ENCODE data around the gene LRRN3. TPM values are rescaled to one million over a fixed set of nuclear protein-coding genes. Genes with fewer than 3 reads are reported as not detected.

Gene LRRN3
- total and polyA plus RNA-seq, 10 of the 15 experiments (the other 5 are each of a cell fraction or from before 2014, with no cell fraction given): 0.02 to 0.24 (median 0.11) TPM; not detected in 3

DNA sequence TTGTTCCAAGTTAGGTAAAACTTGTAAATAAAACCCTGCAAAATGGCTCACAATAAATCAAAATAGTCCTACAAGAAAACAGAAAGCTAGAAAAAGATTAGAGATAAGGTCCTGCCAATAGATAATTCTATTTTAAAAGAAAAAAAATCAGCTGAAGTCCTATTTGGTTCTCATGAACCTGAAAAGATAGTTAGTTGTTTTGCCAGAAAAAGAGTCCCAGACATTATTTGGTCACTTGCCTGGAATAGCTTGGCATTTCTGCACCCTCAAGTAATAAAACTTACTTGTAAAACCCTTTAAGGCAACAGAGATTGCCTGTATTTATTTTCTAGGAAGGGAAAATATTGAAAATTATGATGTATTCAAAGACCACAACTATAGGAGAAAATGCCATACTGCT lies 47.7 kb downstream of the LRRN3 start:
- Histone ChIP-seq H3K4me2 (ENCODE audit: control insufficient read depth, insufficient read depth) (no peak overlapping the region; the same call in 1 of the 2 replicates), H3K79me2 (ENCODE audit: control insufficient read depth, insufficient read depth, low read length) (no peaks in the 10 kb centered on the region), H3K27me3 (replicated peaks in 1 of 2; ENCODE audit: control insufficient read depth in 2 of 2, insufficient read depth in 2 of 2, low read length in 1 of 2) (no peaks in the 10 kb centered on the region), H2AFZ (ENCODE audit: control insufficient read depth, low read depth, low read length) (peak overlapping the region; percentile 70), H3K36me3 (ENCODE audit: control insufficient read depth in 2 of 2, insufficient read depth in 2 of 2, low read length in 1 of 2) (no peaks in the 10 kb centered on the region), H3K4me3 (no peak overlapping the region), H4K20me1 (ENCODE audit: control insufficient read depth, insufficient read depth) (no peaks in the 10 kb centered on the region), H3K9ac (ENCODE audit: control insufficient read depth, insufficient read depth, low read length) (no peak overlapping the region), H3K9me3 (replicated peaks; ENCODE audit: control insufficient read depth, insufficient read depth, low read length) (no peaks in the 10 kb centered on the region), H3K27ac (ENCODE audit: control insufficient read depth, insufficient read depth) (peak overlapping the region; percentile 85), H3K4me1 (ENCODE audit: control insufficient read depth, insufficient read depth, low read length) (peaks cover 9% of the 10 kb centered on the region; the same call in 1 of the 2 replicates)
- TF ChIP-seq FOXM1 (IDR thresholded peaks at IDR 0.05; ENCODE audit: low read depth, low read length) (no peak), DPF2 (IDR thresholded peaks at IDR 0.05) (no peak), ATF2 (IDR thresholded peaks at IDR 0.05; ENCODE audit: low read length) (no peak), IRF4 (IDR thresholded peaks at IDR 0.05; ENCODE audit: low read depth, low read length) (no peak), PAX8 (IDR thresholded peaks at IDR 0.05) (no peak), CREB1 (IDR thresholded peaks at IDR 0.05; ENCODE audit: low read depth) (no peak), RBBP5 (conservative IDR thresholded peaks at IDR 0.05) (no peak), POU2F2 (IDR thresholded peaks at IDR 0.05; ENCODE audit: borderline replicate concordance, low read depth, low read length) (no peak), PML (IDR thresholded peaks at IDR 0.05; ENCODE audit: low read length) (no peak), ASH2L (IDR thresholded peaks at IDR 0.05; ENCODE audit: borderline replicate concordance, low read depth) (no peak), NFYA (IDR thresholded peaks at IDR 0.05; ENCODE audit: borderline replicate concordance, low read depth, low read length) (no peak), NRF1 (conservative IDR thresholded peaks at IDR 0.05; ENCODE audit: low read depth, low read length) (no peak), ZNF217 (IDR thresholded peaks at IDR 0.05) (no peak)
- TF ChIP-seq, protein P1, sequence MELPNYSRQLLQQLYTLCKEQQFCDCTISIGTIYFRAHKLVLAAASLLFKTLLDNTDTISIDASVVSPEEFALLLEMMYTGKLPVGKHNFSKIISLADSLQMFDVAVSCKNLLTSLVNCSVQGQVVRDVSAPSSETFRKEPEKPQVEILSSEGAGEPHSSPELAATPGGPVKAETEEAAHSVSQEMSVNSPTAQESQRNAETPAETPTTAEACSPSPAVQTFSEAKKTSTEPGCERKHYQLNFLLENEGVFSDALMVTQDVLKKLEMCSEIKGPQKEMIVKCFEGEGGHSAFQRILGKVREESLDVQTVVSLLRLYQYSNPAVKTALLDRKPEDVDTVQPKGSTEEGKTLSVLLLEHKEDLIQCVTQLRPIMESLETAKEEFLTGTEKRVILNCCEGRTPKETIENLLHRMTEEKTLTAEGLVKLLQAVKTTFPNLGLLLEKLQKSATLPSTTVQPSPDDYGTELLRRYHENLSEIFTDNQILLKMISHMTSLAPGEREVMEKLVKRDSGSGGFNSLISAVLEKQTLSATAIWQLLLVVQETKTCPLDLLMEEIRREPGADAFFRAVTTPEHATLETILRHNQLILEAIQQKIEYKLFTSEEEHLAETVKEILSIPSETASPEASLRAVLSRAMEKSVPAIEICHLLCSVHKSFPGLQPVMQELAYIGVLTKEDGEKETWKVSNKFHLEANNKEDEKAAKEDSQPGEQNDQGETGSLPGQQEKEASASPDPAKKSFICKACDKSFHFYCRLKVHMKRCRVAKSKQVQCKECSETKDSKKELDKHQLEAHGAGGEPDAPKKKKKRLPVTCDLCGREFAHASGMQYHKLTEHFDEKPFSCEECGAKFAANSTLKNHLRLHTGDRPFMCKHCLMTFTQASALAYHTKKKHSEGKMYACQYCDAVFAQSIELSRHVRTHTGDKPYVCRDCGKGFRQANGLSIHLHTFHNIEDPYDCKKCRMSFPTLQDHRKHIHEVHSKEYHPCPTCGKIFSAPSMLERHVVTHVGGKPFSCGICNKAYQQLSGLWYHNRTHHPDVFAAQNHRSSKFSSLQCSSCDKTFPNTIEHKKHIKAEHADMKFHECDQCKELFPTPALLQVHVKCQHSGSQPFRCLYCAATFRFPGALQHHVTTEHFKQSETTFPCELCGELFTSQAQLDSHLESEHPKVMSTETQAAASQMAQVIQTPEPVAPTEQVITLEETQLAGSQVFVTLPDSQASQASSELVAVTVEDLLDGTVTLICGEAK (IDR thresholded peaks at IDR 0.05; ENCODE audit: borderline replicate concordance): no peak
- ChIA-PET RAD21 (ENCODE audit: unreplicated experiment) (interaction anchor here (1.0 to 3.1 kb wide), 14 partner anchors 12 to 424 kb away, joined by 3 to 21 read pairs (median 6); partner anchors contain the start of genes IMMP2L and LRRN3), POLR2A (interaction anchor here (0.5 to 1.7 kb wide), 3 partner anchors 8 to 128 kb away, joined by 3 to 5 read pairs (median 3); no protein-coding TSS in a partner anchor), SMC1A (ENCODE audit: uncharacterized antibody, unreplicated experiment) (interaction anchor here (0.8 to 4.2 kb wide), 31 partner anchors 8 to 423 kb away, joined by 3 to 25 read pairs (median 6); no protein-coding TSS in a partner anchor), CTCF (interaction anchor here (0.9 to 2.7 kb wide), 10 partner anchors 10 to 596 kb away, joined by 3 to 11 read pairs (median 4); no protein-coding TSS in a partner anchor)
- no TSS peak for BruUV-seq (replicated peaks)
- no peak for FAIRE-seq
- no peak for DNase-seq (ENCODE audit: low read depth, low spot score)
- intact Hi-C loops (cut with micrococcal nuclease; ENCODE audit: unreplicated experiment) (no loop called here), in situ Hi-C loops (cut with MboI) (no loop called here)
- no peak for ATAC-seq

Data from GM12878 (cell line).